ENCODE results near the gene EP300. TPM values are rescaled to one million over a fixed set of nuclear protein-coding genes. Genes with fewer than 3 reads are reported as not detected.

Gene EP300
- total RNA-seq, 6 experiments from 2014 or later, result 28.4 to 41.1 (median 33.1) TPM

DNA sequence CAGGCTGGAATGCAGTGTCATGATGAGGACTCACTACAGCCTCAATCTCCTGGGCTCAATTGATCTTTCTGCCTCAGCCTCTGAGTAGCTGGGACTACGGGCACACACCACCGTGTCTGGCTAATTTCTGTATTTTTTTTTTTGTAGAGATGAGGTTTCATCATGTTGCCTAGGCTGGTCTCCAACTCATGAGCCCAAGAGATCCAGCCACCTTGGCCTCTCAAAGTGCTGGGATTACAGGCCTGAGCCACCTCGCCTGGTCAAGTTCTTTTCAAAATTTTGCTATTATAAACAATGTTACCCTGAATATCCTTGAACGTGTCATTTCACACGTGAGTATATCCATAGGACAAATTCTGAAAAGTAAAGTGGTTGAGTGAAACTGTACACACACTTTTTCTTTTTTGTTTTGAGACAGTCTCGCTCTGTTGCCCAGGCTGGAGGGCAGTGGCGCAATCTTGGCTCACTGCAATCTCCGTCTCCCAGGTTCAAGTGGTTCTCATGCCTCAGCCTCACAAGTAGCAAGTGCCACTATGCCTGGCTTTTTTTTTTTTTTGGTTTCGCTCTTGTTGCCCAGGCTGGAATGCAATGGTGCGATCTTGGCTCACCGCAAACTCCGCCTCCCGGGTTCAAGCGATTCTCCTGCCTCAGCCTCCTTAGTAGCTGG lies 21.6 kb upstream of the EP300 start:
- no peak for DNase-seq
- Mint-ChIP-seq H3K4me1 (ENCODE audit: low read depth) (no peaks in the 10 kb centered on the region), H3K27me3 (ENCODE audit: insufficient read depth) (peaks cover 19% of the 10 kb centered on the region), H3K27ac (no peak overlapping the region), H3K36me3 (ENCODE audit: low read depth) (no peaks in the 10 kb centered on the region), H3K9me3 (no peaks in the 10 kb centered on the region), H3K4me3 (no peak overlapping the region)
- TF ChIP-seq CTCF (IDR thresholded peaks at IDR 0.05), result no peak

GRCh38 chr22:41074061-41074460 lies 18.3 kb upstream of the EP300 start:
- TF ChIP-seq CTCF (IDR thresholded peaks at IDR 0.05), result no peak
- Mint-ChIP-seq H3K4me1 (ENCODE audit: low read depth) (no peaks in the 10 kb centered on the region), H3K27ac (no peak overlapping the region), H3K27me3 (ENCODE audit: insufficient read depth) (peaks cover 34% of the 10 kb centered on the region), H3K36me3 (ENCODE audit: low read depth) (no peaks in the 10 kb centered on the region), H3K4me3 (no peak overlapping the region), H3K9me3 (no peaks in the 10 kb centered on the region)
- DNase-seq, result no peak

DNA sequence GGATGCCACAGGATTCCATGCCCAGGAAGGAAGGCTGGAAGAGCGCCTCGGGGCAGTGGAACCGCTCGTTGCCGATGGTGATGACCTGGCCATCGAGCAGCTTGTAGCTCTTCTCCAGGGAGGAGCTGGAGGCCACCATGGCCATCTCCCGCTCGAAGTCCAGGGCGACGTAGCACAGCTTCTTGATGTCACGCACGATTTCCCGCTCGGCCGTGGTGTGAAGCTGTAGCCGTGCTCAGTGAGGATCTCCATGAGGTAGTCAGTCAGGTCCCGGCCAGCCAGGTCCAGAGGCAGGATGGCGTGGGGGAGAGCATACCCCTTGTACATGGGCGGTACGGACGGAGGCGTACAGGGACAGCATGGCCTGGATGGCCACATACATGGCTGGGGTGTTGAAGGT lies 17.9 kb upstream of the EP300 start:
- DNase-seq, result no peak
- Mint-ChIP-seq H3K27me3 (ENCODE audit: insufficient read depth) (peaks cover 32% of the 10 kb centered on the region), H3K27ac (no peak overlapping the region), H3K4me1 (ENCODE audit: low read depth) (no peaks in the 10 kb centered on the region), H3K4me3 (no peak overlapping the region), H3K36me3 (ENCODE audit: low read depth) (no peaks in the 10 kb centered on the region), H3K9me3 (no peaks in the 10 kb centered on the region)
- no peak for TF ChIP-seq CTCF (IDR thresholded peaks at IDR 0.05)

- DNase-seq, result no peak
- Mint-ChIP-seq H3K4me3 (no peak overlapping the region), H3K4me1 (ENCODE audit: low read depth) (no peaks in the 10 kb centered on the region), H3K27ac (no peak overlapping the region), H3K36me3 (ENCODE audit: low read depth) (no peaks in the 10 kb centered on the region), H3K27me3 (ENCODE audit: insufficient read depth) (peaks cover 32% of the 10 kb centered on the region), H3K9me3 (no peaks in the 10 kb centered on the region)
- no peak for TF ChIP-seq CTCF (IDR thresholded peaks at IDR 0.05)
Measured at GRCh38 chr22:41074941-41075710, 17.3 kb upstream of the EP300 start.

GRCh38 chr22:41075946-41076345 lies 16.4 kb upstream of the EP300 start:
- Mint-ChIP-seq H3K36me3 (ENCODE audit: low read depth) (no peaks in the 10 kb centered on the region), H3K4me1 (ENCODE audit: low read depth) (no peaks in the 10 kb centered on the region), H3K9me3 (no peaks in the 10 kb centered on the region), H3K27me3 (ENCODE audit: insufficient read depth) (peaks cover 32% of the 10 kb centered on the region), H3K4me3 (no peak overlapping the region), H3K27ac (no peak overlapping the region)
- no peak for TF ChIP-seq CTCF (IDR thresholded peaks at IDR 0.05)
- no peak for DNase-seq

Measured in HFFc6 (cell line).